Caco-2 (cell line): Measurements from ENCODE around the gene LY9. TPM values are rescaled to one million over a fixed set of nuclear protein-coding genes. Genes with fewer than 3 reads are reported as not detected.

Experiments used
- BruUV-seq: library from RNA; stranded (reverse); fragments of 400-500 nt; replicated peaks from 2 replicates; lab custom pipeline; 2021; lab: Mats Ljungman, UMichigan
- CTCF ChIA-PET: fragments of 300-600 bp; sonication (Branson Sonifier 250); formaldehyde crosslinking; loops from one replicate; lab custom pipeline; 2022; ENCODE audit warnings: antibody characterized with exemption; lab: Charles Lee
- POLR2A ChIA-PET: fragments of 300-600 bp; sonication (Branson Sonifier 250); formaldehyde crosslinking; loops from one replicate; lab custom pipeline; 2022; ENCODE audit warnings: antibody characterized with exemption; lab: Charles Lee
- DNase-seq, 2 experiments: peaks; one replicate each; pipeline versions ENCODE4 v3.0.0 to v3.0.0-alpha.2; 2020 to 2022
- H3K27me3 ChIP-seq: replicated peaks from 2 replicates; pipeline ENCODE4 v1.6.0; 2011; ENCODE audit warnings: low read length; ENCODE audit not compliant: control insufficient read depth, insufficient read depth
- H3K36me3 ChIP-seq: 2 replicates; pipeline ENCODE4 v1.5.1; 2011; ENCODE audit warnings: low read length; ENCODE audit not compliant: control insufficient read depth, insufficient read depth
- H3K4me1 ChIP-seq: fragments of 250-450 bp; sonication (Bioruptor Pico); 2 replicates; pipeline ENCODE4 v1.5.1; 2020; ENCODE audit warnings: mild to moderate bottlenecking
- H3K4me3 ChIP-seq: 2 replicates; pipeline ENCODE4 v1.5.1; 2011; ENCODE audit warnings: low read depth, mild to moderate bottlenecking, control low read depth, low read length
- H3K9me3 ChIP-seq: fragments of 250-450 bp; sonication (Bioruptor Pico); 2 replicates; pipeline ENCODE4 v1.5.1; 2020; ENCODE audit warnings: mild to moderate bottlenecking, moderate library complexity
- H3K27ac Mint-ChIP-seq: one replicate; pipeline ENCODE4 v1.8.0; 2022; ENCODE audit warnings: mixed read lengths; ENCODE audit not compliant: unreplicated experiment
- H3K27me3 Mint-ChIP-seq: one replicate; pipeline ENCODE4 v1.8.0; 2022; ENCODE audit warnings: mixed read lengths; ENCODE audit not compliant: insufficient read depth, unreplicated experiment
- H3K36me3 Mint-ChIP-seq: one replicate; pipeline ENCODE4 v1.8.0; 2022; ENCODE audit warnings: mild to moderate bottlenecking, mixed read lengths; ENCODE audit not compliant: insufficient read depth, unreplicated experiment
- H3K4me1 Mint-ChIP-seq: one replicate; pipeline ENCODE4 v1.8.0; 2022; ENCODE audit warnings: low read depth, mixed read lengths; ENCODE audit not compliant: unreplicated experiment
- H3K4me3 Mint-ChIP-seq: one replicate; pipeline ENCODE4 v1.8.0; 2022; ENCODE audit warnings: mild to moderate bottlenecking, moderate library complexity, mixed read lengths; ENCODE audit not compliant: unreplicated experiment
- H3K9me3 Mint-ChIP-seq: one replicate; pipeline ENCODE4 v1.8.0; 2022; ENCODE audit warnings: mixed read lengths; ENCODE audit not compliant: unreplicated experiment
- CTCF ChIP-seq, 2 experiments: fragments of 200-600 bp in 1 of 2; IDR thresholded peaks; 1 replicate in 1 of 2; 2 replicates in 1 of 2; pipeline versions ENCODE4 v1.5.1 to v1.8.0; 2011 to 2022; ENCODE audit warnings: antibody characterized with exemption in 1 of 2, control low read depth in 1 of 2, inconsistent platforms in 1 of 2, low read depth in 1 of 2, low read length in 1 of 2, mild to moderate bottlenecking in 1 of 2, moderate library complexity in 1 of 2; ENCODE audit not compliant: insufficient read depth in 1 of 2, severe bottlenecking in 1 of 2, unreplicated experiment in 1 of 2
- intact Hi-C: fragments of 100-400 bp; cut with micrococcal nuclease; formaldehyde crosslinking; loops from one replicate; pipeline ENCODE4 v1.10.0; 2022; ENCODE audit not compliant: unreplicated experiment
- total RNA-seq: library from RNA; stranded (reverse); gene quantifications from 2 replicates; pipeline ENCODE4 v1.2.3, GENCODE V29; 2022

LY9 gene
- total RNA-seq, 1 experiment from 2014 or later = not detected

GRCh38 chr1:160752406-160752805, 43.6 kb upstream of the LY9 start:
- Mint-ChIP-seq H3K27me3 (peaks cover 5% of the 10 kb centered on the region), H3K9me3 (no peaks in the 10 kb centered on the region), H3K4me1 (no peaks in the 10 kb centered on the region), H3K36me3 (no peaks in the 10 kb centered on the region), H3K27ac (no peak overlapping the region), H3K4me3 (no peak overlapping the region)
- DNase-seq = no peak
- intact Hi-C loops = no loop called here
- no peak for TF ChIP-seq CTCF (IDR thresholded peaks at IDR 0.05; ENCODE audit: insufficient read depth in 1 of 2, low read depth in 1 of 2, low read length in 1 of 2, severe bottlenecking in 1 of 2, unreplicated experiment in 1 of 2)
- Histone ChIP-seq H3K9me3 (peaks cover 3% of the 10 kb centered on the region; the same call in 1 of the 2 replicates), H3K36me3 (no peaks in the 10 kb centered on the region), H3K4me1 (no peaks in the 10 kb centered on the region), H3K4me3 (no peak overlapping the region), H3K27me3 (no peaks in the 10 kb centered on the region)
- ChIA-PET CTCF (no interaction called here), POLR2A (no interaction called here)
- BruUV-seq = no TSS peak

- no peaks in the 10 kb centered on the region for H3K36me3 ChIP-seq
- no TSS peak for BruUV-seq
- H3K27me3 ChIP-seq = no peaks in the 10 kb centered on the region
- no peak for DNase-seq
- intact Hi-C loops = no loop called here
- peaks cover 3% of the 10 kb centered on the region; the same call in 1 of the 2 replicates for H3K9me3 ChIP-seq
- no peak for TF ChIP-seq CTCF (IDR thresholded peaks at IDR 0.05; ENCODE audit: insufficient read depth in 1 of 2, low read depth in 1 of 2, low read length in 1 of 2, severe bottlenecking in 1 of 2, unreplicated experiment in 1 of 2)
- Mint-ChIP-seq H3K27ac (no peak overlapping the region), H3K4me1 (no peaks in the 10 kb centered on the region), H3K9me3 (no peaks in the 10 kb centered on the region), H3K4me3 (no peak overlapping the region), H3K27me3 (peaks cover 5% of the 10 kb centered on the region), H3K36me3 (no peaks in the 10 kb centered on the region)
- no peaks in the 10 kb centered on the region for H3K4me1 ChIP-seq
- ChIA-PET POLR2A (no interaction called here), CTCF (no interaction called here)
- no peak overlapping the region for H3K4me3 ChIP-seq
Measured at GRCh38 chr1:160752924-160753323, 43.0 kb upstream of the LY9 start.

- ChIA-PET CTCF (no interaction called here), POLR2A (no interaction called here)
- Mint-ChIP-seq H3K4me3 (no peak overlapping the region), H3K27ac (no peak overlapping the region), H3K9me3 (no peaks in the 10 kb centered on the region), H3K36me3 (no peaks in the 10 kb centered on the region), H3K4me1 (no peaks in the 10 kb centered on the region), H3K27me3 (peaks cover 5% of the 10 kb centered on the region)
- DNase-seq = no peak
- H3K36me3 ChIP-seq = no peaks in the 10 kb centered on the region
- H3K9me3 ChIP-seq = peaks cover 3% of the 10 kb centered on the region; the same call in 1 of the 2 replicates
- no peaks in the 10 kb centered on the region for H3K27me3 ChIP-seq
- intact Hi-C loops = no loop called here
- no TSS peak for BruUV-seq
- H3K4me1 ChIP-seq = no peaks in the 10 kb centered on the region
- no peak for TF ChIP-seq CTCF (IDR thresholded peaks at IDR 0.05; ENCODE audit: insufficient read depth in 1 of 2, low read depth in 1 of 2, low read length in 1 of 2, severe bottlenecking in 1 of 2, unreplicated experiment in 1 of 2)
- no peak overlapping the region for H3K4me3 ChIP-seq
Measured at GRCh38 chr1:160753594-160753993, 42.4 kb upstream of the LY9 start.
